Loucy (cell line): ENCODE measurements around the gene NGDN.

ENCODE experiments used
- CTCF ChIP-seq: fragments of 200-600 bp; sonication (generic); conservative IDR thresholded peaks from 2 replicates; pipeline ENCODE4 v1.5.1; 2014; ENCODE audit warnings: mild to moderate bottlenecking, antibody characterized with exemption, low read length
- EZH2phosphoT487 ChIP-seq: fragments of 200-600 bp; IDR thresholded peaks from 2 replicates; pipeline ENCODE4 v1.6.1; 2018; ENCODE audit warnings: antibody characterized with exemption, mild to moderate bottlenecking, moderate library complexity, borderline replicate concordance

DNA sequence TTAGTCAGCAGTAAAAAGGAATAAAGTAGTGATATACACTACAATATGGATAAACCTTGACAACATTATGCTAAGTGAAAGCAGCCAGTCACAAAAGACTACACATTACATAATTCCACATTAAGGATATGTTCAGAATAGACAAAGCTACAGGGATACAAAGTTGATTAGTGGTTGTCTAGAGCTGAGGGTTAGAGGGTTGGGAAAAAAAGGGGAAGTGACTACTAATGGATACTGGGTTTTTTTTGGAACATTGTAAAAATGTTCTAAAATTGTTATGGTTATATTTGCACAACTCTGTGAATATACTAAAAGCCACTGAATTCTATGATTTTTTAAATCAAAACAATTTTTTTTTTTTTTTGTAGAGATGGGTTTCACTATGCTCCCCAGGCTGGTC is 4.8 kb upstream of the NGDN start:
- TF ChIP-seq CTCF (no peak), EZH2phosphoT487 (no peak)
